Endodermal cell (in vitro differentiated cells): ENCODE data around the gene DIPK1A. TPM values are rescaled to one million over a fixed set of nuclear protein-coding genes. Genes with fewer than 3 reads are reported as not detected.

ENCODE experiments used
- DNase-seq: peaks from one replicate; pipeline ENCODE4 v3.0.0-alpha.2; 2017
- H3K27ac ChIP-seq: 2 replicates; pipeline ENCODE4 v1.5.1; 2013; ENCODE audit warnings: mild to moderate bottlenecking, low read depth, low read length, moderate library complexity
- H3K27me3 ChIP-seq: 2 replicates; pipeline ENCODE4 v1.6.1; 2013; ENCODE audit warnings: mild to moderate bottlenecking, low read length, moderate library complexity; ENCODE audit not compliant: insufficient read depth, control insufficient read depth, poor library complexity, severe bottlenecking
- H3K36me3 ChIP-seq: 2 replicates; pipeline ENCODE4 v1.7.0; 2013; ENCODE audit warnings: mild to moderate bottlenecking, low read length, moderate library complexity; ENCODE audit not compliant: control insufficient read depth, insufficient read depth
- H3K4me1 ChIP-seq: one replicate; pipeline ENCODE4 v1.7.0; 2013; ENCODE audit warnings: low read length; ENCODE audit not compliant: control insufficient read depth, insufficient read depth
- H3K4me3 ChIP-seq: 2 replicates; pipeline ENCODE4 v1.5.1; 2013; ENCODE audit warnings: mild to moderate bottlenecking, low read length, moderate library complexity
- H3K9ac ChIP-seq: 2 replicates; pipeline ENCODE4 v1.6.1; 2013; ENCODE audit warnings: mild to moderate bottlenecking, low read length, moderate library complexity; ENCODE audit not compliant: poor library complexity, severe bottlenecking; ENCODE audit errors: extremely low read depth
- H3K9me3 ChIP-seq: 2 replicates; pipeline ENCODE4 v1.6.1; 2013; ENCODE audit warnings: mild to moderate bottlenecking, low read length, moderate library complexity; ENCODE audit not compliant: control insufficient read depth
- H3K27ac Mint-ChIP-seq: 2 replicates; pipeline ENCODE4 v1.8.0; 2020; ENCODE audit warnings: mixed read lengths
- H3K27me3 Mint-ChIP-seq: 2 replicates; pipeline ENCODE4 v1.8.0; 2021; ENCODE audit warnings: mild to moderate bottlenecking, mixed read lengths; ENCODE audit not compliant: insufficient read depth
- H3K36me3 Mint-ChIP-seq: 2 replicates; pipeline ENCODE4 v1.8.0; 2020; ENCODE audit warnings: low read depth, mixed read lengths
- H3K4me1 Mint-ChIP-seq: 2 replicates; pipeline ENCODE4 v1.8.0; 2020; ENCODE audit warnings: mixed read lengths
- H3K4me3 Mint-ChIP-seq: 2 replicates; pipeline ENCODE4 v1.8.0; 2020; ENCODE audit warnings: mild to moderate bottlenecking, moderate library complexity, mixed read lengths
- H3K9me3 Mint-ChIP-seq: 2 replicates; pipeline ENCODE4 v1.8.0; 2020; ENCODE audit warnings: mild to moderate bottlenecking, mixed read lengths
- CTCF ChIP-seq: fragments of 200-600 bp; sonication (generic); conservative IDR thresholded peaks from 2 replicates; pipeline ENCODE4 v1.5.0; 2021; ENCODE audit warnings: antibody characterized with exemption, mild to moderate bottlenecking
- WGBS, 2 experiments: methylation state at CpG; one replicate each; pipeline versions ENCODE4 v1.1.5 to v1.1.7; 2013; ENCODE audit warnings: missing lambda C conversion rate in 2 of 2, mixed read lengths in 1 of 2; ENCODE audit not compliant: insufficient coverage in 1 of 2, insufficient read length in 1 of 2; 5-methylcytosine and 5-hydroxymethylcytosine counted together
- total RNA-seq, 2 donors: library from RNA; stranded (reverse); fragmentation: NEBNext Ultra II Directional in 1 of 2; extraction: Animal tissue kit (Norgen Biotek cat#: 25700) in 1 of 2; gene quantifications; 2 replicates in 1 of 2; 3 replicates in 1 of 2; pipeline ENCODE4 v1.2.1, GENCODE V29; 2021

Gene DIPK1A
- total RNA-seq, 2 donors from 2014 or later: 4.0 to 6.6 TPM

DNA sequence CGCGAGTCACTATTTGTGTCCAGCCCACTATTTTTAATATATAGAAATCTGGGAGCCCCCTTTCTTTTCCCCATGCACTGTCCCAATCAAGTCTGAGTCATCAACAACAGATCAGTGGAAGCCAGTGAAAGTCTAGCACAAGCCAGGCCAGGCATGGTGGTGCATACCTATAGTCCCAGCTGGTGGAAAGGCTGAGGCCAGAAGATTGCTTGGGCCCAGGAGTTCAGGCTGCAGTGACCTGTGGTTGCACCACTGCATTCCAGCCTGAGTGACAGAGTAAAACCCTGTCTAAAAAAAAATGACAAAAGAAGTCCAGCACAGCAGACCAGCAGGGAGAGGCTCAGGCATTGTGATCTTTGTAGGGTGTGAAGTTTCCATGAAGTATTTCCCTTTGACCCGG, 138.4 kb downstream of the DIPK1A start:
- no peak for TF ChIP-seq CTCF
- Histone ChIP-seq H3K9ac (no peak overlapping the region), H3K27ac (no peak overlapping the region), H3K36me3 (no peaks in the 10 kb centered on the region), H3K4me3 (no peak overlapping the region), H3K9me3 (no peaks in the 10 kb centered on the region), H3K27me3 (no peaks in the 10 kb centered on the region), H3K4me1 (no peaks in the 10 kb centered on the region)
- H3K36me3 Mint-ChIP-seq: no peaks in the 10 kb centered on the region
- H3K9me3 Mint-ChIP-seq: no peaks in the 10 kb centered on the region
- peaks cover 4% of the 10 kb centered on the region for H3K4me1 Mint-ChIP-seq
- H3K4me3 Mint-ChIP-seq: no peak overlapping the region
- H3K27ac Mint-ChIP-seq: no peak overlapping the region
- DNase-seq: no peak
- WGBS, 2 experiments: 92% methylated on average over 3 of the region's 3 CpGs; no CpG with 5 or more reads in 1 of the 2 experiments
- no peaks in the 10 kb centered on the region for H3K27me3 Mint-ChIP-seq

DNA sequence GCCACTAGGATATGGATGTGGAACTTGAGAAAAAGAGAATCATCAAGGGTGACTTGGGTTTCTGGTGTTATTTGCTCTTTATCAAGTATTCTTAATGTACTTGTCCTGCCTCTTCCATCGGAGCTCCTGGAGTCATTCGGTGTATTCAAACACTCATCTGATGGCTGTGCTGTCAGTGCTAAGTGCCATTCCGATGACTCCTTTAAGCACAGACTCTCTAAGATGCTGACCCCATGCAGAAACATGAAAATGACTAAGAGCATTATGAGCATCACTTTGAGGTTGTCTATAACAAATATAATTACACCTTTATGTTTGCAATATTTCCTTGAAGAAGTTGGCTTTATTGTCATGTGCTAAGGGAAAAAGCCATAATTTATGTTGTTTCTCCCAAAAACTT, 140.7 kb downstream of the DIPK1A start:
- Mint-ChIP-seq H3K27ac (no peak overlapping the region), H3K36me3 (no peaks in the 10 kb centered on the region), H3K4me3 (no peak overlapping the region), H3K4me1 (peaks cover 4% of the 10 kb centered on the region), H3K27me3 (no peaks in the 10 kb centered on the region), H3K9me3 (no peaks in the 10 kb centered on the region)
- H3K27me3 ChIP-seq: no peaks in the 10 kb centered on the region
- H3K4me1 ChIP-seq: no peaks in the 10 kb centered on the region
- TF ChIP-seq CTCF: no peak
- DNase-seq: no peak
- WGBS, 2 experiments: 92 to 93% methylated on average over 3 of the region's 3 CpGs
- no peak overlapping the region for H3K27ac ChIP-seq
- H3K9ac ChIP-seq: no peak overlapping the region
- H3K4me3 ChIP-seq: no peak overlapping the region
- no peaks in the 10 kb centered on the region for H3K9me3 ChIP-seq
- H3K36me3 ChIP-seq: no peaks in the 10 kb centered on the region

- H3K36me3 Mint-ChIP-seq: no peaks in the 10 kb centered on the region
- H3K9me3 Mint-ChIP-seq: no peaks in the 10 kb centered on the region
- 79 to 85% methylated on average over 3 of the region's 3 CpGs for WGBS, 2 experiments
- no peak overlapping the region for H3K4me3 ChIP-seq
- no peaks in the 10 kb centered on the region for H3K9me3 ChIP-seq
- no peak for TF ChIP-seq CTCF
- no peaks in the 10 kb centered on the region for H3K4me1 ChIP-seq
- no peak overlapping the region for H3K4me3 Mint-ChIP-seq
- no peak for DNase-seq
- no peak overlapping the region for H3K27ac ChIP-seq
- H3K27ac Mint-ChIP-seq: no peak overlapping the region
- H3K9ac ChIP-seq: no peak overlapping the region
- peaks cover 4% of the 10 kb centered on the region for H3K4me1 Mint-ChIP-seq
- H3K36me3 ChIP-seq: no peaks in the 10 kb centered on the region
- H3K27me3 Mint-ChIP-seq: no peaks in the 10 kb centered on the region
- no peaks in the 10 kb centered on the region for H3K27me3 ChIP-seq
Measured at GRCh38 chr1:92820024-92820423, 141.2 kb downstream of the DIPK1A start.
